NCI-H187 (cell line): ENCODE data around the gene ABCA13.

ENCODE experiments used
- DNase-seq, 2 experiments: peaks; one replicate each; lab custom pipeline; 2025; lab: John Stamatoyannopoulos, UW

The ABCA13 gene

GRCh38 chr7:48438206-48438605 is 266.9 kb downstream of the ABCA13 start:
- DNase-seq: no peak

GRCh38 chr7:48441848-48442492 is 270.7 kb downstream of the ABCA13 start:
- DNase-seq: no peak

- no peak for DNase-seq
Measured at GRCh38 chr7:48443051-48443450, 271.8 kb downstream of the ABCA13 start.

GRCh38 chr7:48446721-48447120 is 275.5 kb downstream of the ABCA13 start:
- no peak for DNase-seq

GRCh38 chr7:48452218-48452617 is 281.0 kb downstream of the ABCA13 start:
- DNase-seq: no peak

- no peak for DNase-seq
Measured at GRCh38 chr7:48454750-48455192, 283.5 kb downstream of the ABCA13 start.

- no peak for DNase-seq
Measured at GRCh38 chr7:48455363-48455762, 284.1 kb downstream of the ABCA13 start.

- DNase-seq: no peak
Measured at GRCh38 chr7:48458701-48459524, 287.7 kb downstream of the ABCA13 start.

GRCh38 chr7:48466713-48467112 is 295.5 kb downstream of the ABCA13 start:
- DNase-seq: no peak

- no peak for DNase-seq
Measured at GRCh38 chr7:48471196-48471595, 299.9 kb downstream of the ABCA13 start.

GRCh38 chr7:48472640-48473039 is 301.4 kb downstream of the ABCA13 start:
- DNase-seq: no peak

- DNase-seq: no peak
Measured at GRCh38 chr7:48473205-48473865, 302.1 kb downstream of the ABCA13 start.

GRCh38 chr7:48481235-48481634 is 310.0 kb downstream of the ABCA13 start:
- no peak for DNase-seq

GRCh38 chr7:48497521-48497920 is 326.3 kb downstream of the ABCA13 start:
- no peak for DNase-seq

GRCh38 chr7:48502021-48502420 is 330.8 kb downstream of the ABCA13 start:
- no peak for DNase-seq

GRCh38 chr7:48505051-48505450 is 333.8 kb downstream of the ABCA13 start:
- DNase-seq: no peak

- DNase-seq: no peak
Measured at GRCh38 chr7:48505466-48505865, 334.2 kb downstream of the ABCA13 start.

- DNase-seq: no peak
Measured at GRCh38 chr7:48506569-48506968, 335.3 kb downstream of the ABCA13 start.

GRCh38 chr7:48511080-48511479 is 339.8 kb downstream of the ABCA13 start:
- DNase-seq: no peak

- no peak for DNase-seq
Measured at GRCh38 chr7:48512892-48513291, 341.6 kb downstream of the ABCA13 start.

GRCh38 chr7:48515171-48515570 is 343.9 kb downstream of the ABCA13 start:
- no peak for DNase-seq

- DNase-seq: no peak
Measured at GRCh38 chr7:48518092-48518491, 346.8 kb downstream of the ABCA13 start.

GRCh38 chr7:48522692-48523091 is 351.4 kb downstream of the ABCA13 start:
- DNase-seq: no peak
